T-helper 1 cell (primary cell): Measurements from ENCODE around the gene IRS1.
A peak's percentile ranks its signal among the peaks of the same experiment; 100 is the strongest.

ENCODE experiments used
- DNase-seq, 5 donors: peaks; one replicate each; pipeline ENCODE4 v3.0.0-alpha.2; 2012 to 2020

Gene IRS1

DNA sequence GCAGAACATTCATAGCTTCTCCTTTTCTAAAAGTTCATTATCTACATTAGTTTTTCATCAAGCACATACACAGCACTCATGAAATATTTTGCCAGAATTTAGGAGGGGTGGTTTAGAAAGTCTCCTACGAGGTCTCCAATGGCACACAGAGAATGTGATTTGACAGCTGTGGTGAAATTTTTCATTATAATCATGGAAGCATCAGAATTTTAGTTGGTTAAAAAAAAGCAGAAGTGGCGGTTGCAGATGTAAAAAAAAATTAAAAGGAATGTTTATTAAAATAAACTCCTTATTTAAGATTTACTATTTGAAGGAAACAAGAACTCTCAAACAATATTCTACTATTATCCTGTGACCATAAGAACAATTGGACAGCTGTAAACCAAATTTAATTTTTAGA is 25.4 kb upstream of the IRS1 start:
- DNase-seq: no peak

DNA sequence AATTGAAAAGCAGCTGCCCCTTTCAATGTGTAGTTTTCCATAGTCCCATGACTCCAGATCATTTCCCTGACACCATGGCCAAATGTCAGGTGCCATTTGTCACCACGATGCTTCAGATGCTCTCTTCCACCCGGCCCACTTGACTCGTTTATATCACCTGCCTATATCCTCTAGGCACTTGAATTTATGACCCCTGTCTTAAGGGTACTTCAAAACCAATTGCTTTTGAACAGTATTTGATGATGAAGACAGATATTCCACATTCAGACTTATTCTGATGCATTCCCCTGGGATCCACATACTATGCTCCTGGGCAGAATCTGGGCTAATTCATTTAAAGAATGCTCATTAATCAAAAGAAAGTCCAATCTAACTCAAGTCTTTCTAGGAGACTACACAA is 19.3 kb upstream of the IRS1 start:
- no peak for DNase-seq

DNA sequence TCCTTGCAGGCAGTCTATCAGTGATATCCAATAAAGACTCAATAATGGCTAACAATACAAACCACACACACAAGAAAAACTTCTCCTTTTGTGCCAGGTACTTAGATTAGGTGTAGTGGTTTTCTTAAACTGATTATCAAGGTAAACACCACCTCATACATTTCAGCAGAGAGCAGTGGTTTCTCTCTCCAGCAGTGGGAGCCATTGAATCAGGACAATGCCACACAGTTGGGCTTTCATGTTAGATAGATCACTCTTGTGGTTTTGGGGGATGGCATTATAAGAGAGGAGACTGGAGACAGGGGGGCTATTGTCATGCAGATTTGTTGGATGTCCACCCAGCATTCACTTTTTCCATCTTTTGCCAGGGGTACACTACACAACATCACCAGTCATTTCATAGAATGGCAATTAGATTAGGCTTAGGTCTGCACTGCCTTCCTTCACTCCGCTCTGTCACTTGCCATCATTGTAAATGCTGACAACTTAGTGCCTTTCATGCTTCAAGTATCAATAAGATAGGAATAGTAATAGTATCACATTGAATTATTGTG is 13.6 kb upstream of the IRS1 start:
- DNase-seq: no peak

DNA sequence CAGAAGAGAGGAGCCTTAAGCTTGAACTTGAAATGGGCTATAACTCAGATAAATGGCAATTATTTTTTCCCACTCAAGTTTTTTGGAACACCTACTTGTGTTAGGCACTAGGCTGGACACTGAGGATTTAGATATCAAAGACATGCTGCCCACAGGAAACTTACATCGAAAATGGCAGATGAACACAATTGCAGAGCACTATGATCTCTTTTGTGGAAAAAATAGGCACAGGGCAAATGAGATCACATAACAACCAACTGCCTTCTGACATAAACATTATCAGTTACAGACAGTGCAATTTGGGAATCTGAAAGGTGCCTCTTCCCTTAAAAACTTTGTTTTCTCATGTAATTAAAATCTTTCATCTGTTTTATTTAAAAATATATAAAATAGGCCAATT is 3.8 kb upstream of the IRS1 start:
- DNase-seq: no peak

DNA sequence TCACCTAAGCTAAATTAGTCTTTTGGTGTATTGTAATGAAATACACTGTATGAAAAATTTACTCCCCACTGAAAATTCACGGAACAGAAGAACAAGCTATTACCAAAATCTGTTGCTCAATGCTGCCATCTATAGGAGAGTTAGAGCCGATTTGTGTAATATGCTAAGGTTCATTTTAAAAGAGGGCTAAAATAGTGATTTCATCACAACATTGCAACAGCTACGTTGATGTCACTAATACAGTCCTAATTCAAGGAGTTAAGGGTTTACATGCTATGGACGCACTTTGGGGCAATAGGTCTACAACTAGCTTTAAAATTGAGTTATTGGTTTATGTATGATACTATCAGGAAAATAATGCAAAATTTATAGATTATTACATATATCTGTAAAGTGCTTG is 3.0 kb upstream of the IRS1 start:
- DNase-seq: peak in 1 of 5 donors; percentile 67

DNA sequence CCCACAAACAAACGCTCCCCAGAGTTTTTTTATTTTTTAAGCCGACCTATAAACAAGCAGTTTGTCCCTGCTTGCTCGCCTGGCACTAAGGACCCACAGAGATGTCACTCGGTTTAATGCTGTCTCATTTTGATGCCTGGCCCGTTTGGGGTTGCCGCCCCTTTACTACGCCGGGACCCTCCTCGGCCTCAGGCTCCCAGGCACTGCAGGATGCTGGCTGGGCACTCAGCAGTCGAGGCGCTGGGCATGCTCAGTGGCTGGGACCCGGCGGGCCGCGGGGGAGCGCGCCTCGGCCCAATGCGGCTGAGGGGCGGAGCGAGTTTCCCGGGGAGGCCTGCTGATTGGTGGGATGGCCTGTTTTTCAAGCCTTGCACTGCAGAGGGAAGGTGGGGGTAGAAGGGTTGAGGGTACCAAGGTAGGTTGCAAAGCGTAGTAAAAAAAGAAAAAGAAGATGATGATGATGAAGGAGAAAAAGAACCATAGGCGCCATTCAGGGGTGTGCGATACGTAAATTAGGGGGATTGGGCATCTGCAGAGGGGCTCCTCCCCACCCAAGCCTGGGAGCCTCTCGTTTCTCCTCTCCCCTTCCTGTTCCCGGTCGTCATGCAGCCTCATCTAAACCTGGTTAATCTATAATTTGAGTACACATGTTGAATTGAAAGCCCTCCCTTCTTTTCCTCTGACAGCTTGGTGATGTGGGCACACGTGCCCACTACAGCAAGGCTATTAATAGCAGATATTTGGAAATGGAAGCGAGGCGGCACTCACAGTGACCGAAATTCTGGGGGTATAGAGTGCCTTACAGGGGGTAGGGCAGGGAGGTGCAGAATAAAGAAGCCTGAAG is 1.5 kb upstream of the IRS1 start:
- peak in 3 of 5 donors; percentile 27 to 83 (median 49) for DNase-seq

DNA sequence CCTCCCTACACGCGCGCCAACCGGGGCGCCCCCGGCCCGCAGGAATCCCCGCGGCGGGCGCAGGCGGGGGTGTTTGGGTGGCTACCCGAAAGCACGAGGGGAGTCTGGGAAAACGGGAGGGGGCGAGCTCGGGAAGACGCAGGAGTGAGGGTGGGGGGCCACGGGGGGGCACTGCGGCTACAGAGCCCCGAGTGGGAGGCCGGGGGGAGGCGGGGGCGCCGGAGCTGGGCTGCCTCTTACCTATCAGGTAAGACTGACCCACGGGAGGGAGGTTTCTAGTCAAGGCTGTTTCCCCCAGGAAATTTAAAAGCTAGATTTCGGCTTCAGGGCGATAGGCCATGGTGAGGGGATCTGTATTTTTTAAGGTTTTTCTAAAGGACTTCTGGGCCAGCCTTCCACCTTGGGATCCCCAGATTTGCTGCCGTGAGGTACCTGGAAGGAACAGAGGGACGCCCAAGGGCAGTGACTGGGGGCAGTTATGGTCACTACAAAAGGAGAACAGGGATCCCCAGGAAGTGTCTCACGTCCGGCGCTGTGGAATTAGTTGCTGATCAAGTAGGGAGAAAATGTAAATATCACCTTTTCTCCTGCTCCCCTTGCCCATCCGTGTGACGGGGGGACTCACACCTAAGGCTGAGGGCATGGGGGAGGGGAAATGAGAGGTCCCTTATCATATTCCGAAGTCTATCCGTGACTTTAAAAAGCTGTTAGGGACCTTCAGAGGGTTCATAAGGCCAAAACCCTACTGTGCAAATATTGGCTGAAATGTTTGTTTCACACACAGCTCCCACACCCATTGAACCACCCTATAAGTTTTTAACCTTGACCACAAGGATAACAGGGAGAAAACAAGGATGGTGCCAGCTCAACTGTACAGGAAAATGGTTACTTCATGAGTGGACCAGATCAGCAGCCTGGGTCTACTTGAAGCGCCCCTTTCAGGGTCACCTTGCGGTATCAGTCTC is 638 bp upstream of the IRS1 start:
- no peak for DNase-seq

DNA sequence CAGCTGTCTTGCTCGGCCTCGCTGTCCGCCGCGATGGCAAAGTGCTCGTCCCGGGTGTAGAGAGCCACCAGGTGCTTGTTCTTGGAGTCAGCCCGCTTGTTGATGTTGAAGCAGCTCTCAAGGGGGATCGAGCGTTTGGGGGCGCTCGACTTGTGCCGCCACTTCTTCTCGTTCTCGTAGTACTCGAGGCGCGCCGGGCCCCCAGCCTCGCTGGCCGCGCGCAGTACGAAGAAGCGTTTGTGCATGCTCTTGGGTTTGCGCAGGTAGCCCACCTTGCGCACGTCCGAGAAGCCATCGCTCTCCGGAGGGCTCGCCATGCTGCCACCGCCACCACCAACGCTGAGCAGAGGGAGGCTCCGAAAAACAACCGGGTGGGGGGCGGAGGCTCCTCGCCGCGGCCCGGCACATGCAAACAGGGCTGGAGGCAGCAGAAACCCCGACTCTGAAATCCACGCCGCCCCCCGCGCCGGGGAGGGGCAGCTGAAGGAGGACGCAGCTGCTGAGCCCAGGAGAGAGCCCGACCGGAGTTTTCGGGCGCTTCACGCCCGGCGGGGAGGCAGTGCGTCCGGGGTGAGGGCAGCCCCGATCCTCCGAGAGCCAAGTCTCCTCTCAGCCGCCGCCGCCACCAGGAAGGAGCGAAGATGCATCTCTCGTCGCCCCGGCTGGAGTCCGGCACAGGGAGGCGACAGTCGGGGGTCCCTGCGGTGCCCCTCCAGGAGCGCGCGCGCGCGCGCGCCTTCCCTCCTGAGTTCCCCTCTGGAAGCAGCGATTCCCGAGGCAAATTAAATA is 1.0 kb downstream of the IRS1 start:
- peak in 2 of 5 donors; percentile 21 to 54 for DNase-seq

DNA sequence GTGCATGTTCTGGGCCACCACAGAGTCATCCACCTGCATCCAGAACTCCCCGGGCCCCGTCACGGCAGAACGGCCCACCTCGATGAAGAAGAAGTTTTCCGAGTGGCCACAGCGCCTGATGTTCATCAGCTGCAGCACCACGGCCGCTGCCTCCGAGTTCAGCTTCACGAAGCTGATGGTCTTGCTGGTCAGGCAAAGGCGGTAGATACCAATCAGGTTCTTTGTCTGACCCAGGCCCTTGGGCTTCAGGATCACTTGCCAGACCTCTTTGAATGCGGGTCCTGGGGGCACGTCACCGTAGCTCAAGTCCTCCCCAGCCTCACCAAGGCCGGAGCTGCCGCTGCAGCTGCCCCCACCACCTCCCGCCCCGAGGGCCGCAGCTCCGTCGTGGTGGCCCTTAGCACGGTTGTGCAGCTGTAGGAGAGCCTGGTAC is 1.6 kb downstream of the IRS1 start:
- no peak for DNase-seq

DNA sequence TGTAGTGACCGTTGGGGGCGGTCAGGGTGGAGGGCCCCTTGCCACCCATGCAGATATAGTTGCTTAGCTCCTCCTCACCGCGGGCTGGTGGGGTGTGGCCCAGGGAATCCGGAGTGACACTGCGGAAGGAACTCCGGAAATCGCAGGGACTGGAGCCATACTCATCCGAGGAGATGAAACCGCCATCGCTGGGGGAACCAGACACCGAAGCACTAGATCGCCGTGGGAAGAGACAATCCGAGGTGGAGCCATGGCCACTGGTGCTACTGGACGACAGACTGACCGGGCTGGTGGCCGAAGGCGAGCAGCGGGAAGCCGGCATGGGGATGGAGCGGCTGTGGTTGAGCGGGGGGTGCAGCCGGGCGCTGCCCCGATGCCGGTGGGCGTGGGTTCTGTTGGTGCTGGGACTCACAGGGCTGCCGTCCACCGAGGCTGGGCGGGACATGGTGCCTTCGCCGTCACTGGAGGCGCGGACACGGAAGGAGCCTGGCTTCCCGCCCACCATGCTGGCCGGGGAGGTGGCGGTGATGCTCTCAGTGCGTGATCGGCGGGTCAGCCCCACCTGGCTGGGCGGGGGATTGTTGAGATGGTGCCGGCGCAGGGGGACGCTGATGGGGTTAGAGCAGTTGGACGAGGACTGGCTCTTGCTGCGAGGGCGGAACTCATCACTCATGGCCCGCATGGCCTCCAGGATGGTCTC is 2.2 kb downstream of the IRS1 start:
- DNase-seq: no peak

DNA sequence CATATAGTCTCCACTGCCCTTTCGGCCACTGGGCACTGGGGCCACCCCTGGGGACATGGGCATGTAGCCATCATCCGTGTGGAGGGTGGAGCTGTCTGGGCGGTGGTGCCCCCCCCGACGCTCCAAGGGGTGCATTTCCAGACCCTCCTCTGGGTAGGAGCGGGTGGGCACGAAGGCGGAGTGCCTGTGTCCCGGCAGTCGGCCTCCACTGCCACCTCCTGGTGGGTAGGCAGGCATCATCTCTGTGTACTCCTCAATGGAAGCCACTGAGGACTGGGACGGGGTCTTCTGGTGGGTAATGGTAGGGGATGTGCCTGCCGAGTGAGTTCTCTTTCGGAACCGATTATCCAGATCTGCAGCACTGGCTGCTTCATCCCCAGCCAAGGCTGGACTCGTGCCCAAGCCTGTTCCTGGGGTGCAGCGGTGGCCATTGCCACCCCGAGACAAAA is 2.8 kb downstream of the IRS1 start:
- no peak for DNase-seq

DNA sequence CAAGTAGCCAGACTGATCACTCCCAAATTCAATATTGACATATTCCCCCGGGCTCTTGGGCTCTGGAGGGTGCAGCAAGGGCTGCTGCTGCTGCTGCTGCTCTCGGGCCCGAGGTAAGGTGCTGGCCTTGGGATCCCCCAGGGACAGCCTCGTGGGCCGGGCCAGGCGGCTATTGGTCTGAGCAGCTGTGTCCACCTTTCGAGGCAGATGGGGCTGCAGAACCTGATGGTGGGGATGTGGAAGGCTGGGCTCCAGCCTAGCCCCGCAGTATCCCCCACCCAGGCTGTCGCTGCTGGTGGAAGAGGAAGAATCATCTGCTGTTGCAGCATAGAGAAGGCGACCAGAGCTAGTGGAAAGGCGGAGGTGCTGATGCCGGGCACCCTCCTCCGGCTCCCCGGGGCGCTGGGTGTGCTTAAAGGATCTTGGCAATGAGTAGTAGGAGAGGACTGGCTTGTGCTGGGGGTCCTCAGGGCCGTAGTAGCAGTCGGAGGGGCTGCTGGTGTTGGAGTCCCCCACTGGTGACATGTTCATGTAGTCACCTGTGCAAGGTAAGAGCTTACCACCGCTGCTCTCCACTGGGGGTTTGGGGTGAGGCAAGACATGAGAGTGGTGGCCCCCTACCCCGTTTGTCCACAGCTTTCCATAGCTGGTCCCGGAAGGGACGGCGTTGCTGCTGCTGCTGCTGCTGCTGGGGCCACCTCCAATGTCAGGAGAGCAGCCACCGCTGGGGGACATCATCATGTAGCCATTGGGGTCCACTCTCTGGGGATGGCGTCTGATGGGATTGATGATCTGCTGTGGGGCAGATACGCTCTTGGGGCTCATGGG is 3.4 kb downstream of the IRS1 start:
- no peak for DNase-seq

DNA sequence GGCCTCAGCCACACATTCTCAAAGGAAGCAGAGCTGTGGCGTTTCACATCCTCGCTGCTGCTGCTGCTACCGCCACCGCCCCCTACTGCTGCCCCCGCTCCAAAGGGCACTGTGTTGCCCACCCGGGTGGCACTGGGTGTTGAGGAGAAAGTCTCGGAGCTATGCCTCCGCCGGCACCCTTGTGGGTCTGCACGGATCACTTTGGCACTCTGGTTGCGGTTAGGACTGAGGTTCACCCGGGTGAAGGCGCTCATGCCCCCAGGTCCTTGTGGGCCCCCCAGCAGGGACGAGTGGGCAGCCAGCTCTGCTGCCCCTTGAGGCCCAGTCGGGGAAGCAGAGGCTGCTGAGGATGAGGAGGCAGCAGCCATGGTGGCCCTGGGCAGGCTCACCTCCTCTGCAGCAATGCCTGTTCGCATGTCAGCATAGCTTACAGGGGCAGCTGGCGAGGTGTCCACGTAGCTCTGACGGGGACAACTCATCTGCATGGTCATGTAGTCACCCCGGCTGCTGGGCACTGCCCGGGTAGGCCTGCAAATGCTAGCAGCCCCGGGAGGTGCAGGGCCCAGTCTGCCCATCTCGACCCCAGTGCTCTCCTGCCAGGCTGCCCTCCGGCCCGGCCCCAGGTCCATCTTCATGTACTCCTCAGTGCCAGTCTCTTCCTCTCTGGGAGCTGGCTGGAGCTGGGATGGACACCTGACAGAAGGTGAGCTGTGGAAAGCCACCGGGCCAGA is 4.2 kb downstream of the IRS1 start:
- no peak for DNase-seq

DNA sequence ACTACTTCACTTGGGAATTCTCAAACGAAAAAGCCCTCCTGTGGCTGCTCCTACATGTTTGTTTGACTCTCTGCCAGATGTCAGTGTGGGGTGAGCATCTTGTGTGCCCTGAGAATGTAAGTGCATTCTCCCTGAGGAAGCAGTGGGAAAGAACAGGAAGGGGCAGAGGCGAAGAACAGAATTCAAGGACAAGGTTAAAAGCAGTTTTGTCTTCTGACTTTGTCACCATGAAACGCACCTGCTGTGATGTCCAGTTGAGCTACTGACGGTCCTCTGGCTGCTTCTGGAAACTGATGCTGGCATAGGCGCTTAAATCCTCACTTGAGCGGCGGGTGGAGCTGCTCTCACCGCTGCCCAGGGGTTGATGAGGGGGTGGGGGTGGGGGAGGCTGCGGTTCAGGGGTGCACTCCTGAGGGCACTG is 4.9 kb downstream of the IRS1 start:
- no peak for DNase-seq

DNA sequence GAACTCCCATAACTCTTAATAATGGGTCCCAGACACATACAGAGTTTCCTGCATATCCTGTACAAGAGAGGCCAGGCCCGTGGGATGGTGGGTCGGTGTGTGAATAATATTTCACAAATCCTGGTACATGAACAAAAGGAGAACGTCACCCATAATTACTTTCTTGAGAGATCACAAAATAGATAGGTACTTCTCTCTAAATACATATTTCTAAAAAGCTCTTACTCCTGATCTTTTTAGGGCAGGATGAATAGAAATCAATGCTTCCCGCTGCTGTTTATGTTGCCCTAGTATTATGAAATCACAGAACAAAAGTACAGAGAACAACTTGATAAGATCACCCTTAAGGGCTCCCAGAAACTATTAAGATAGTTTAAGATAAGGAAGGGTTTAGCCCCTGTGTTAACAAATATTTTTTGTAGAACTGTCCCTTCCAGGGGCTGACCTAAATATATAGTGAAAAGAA is 5.4 kb downstream of the IRS1 start:
- DNase-seq: no peak

DNA sequence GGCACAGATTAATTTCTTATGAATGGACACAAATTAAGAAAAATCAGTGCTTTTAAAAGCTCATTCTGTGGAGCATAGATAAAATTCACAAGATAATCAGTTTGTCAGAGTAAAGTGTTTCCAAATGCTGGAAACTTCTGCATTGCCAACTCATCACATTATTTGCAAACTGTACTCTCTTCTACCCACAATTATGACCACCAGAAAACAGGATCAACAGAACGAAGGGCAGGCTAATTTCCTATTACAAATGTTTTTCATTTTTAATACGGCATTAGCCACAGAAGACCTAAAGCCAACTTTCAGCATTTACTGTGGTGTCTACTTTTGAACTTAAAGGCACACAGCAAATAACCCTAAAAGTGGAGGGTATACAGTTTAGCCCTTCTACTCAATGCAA is 6.0 kb downstream of the IRS1 start:
- no peak for DNase-seq

DNA sequence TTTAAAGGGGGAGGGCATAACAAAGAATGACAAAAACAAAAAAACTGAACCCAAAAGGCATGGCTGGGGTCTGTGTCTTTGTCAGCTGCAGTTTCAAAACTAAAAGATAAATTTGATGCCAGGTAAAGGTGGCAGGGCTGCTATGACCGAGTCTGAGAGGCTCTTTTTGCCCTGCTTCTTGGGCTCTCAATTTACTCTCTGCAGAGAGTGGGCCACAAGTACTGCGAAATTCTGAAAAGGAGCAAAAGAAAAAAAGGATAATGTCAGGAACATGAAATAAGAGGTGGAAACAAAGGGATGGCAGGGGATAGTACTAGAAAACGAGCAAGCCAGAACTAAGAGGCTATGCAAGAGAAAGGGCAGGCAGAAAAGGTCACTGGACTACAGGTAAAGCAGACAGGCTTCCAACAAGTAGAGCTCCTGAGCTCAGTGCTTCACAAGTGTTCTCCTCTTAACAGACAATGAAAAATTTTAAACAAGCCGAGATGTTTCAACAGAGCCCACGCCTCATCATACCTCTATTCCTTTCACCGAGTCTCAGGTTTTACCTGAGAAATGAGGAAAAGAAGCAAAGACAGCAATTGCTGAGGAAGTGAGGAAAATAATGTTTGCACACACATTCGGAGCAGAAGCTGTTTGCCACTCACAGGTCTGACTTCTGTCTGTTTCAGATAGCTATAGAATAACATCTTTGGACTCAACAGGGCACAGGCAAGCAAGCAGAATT is 7.3 kb downstream of the IRS1 start:
- DNase-seq: no peak

DNA sequence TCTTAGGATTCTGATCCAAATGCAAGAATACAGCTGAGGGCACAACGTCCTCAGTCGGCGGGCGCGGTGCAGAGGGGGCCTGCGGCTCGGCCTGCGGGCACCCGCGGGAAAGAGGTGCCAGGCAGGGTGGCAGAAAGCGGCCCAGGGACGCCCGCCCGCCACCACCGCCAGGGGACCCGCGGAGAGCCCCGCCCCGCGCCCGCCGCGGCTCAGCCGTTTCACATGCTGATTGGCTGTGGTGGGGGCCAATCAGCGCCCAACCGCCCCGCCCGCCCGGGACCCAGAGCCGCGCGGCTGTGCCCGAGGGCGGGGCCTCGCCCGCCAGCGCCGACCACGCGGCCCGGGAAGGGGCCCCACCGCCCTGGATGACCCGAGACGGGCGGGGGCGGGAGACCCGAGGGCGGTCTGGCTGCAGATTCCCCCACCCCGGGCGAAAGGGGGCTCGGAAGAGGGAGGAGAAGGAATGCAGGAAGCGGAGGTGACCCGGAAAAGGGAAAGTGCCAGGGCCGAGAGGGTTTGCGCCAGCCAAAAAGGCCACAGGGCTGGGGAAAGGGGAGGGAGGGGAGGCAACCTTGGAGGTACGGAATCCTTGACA is 8.0 kb downstream of the IRS1 start:
- peak; percentile 83 to 92 (median 86) for DNase-seq

DNA sequence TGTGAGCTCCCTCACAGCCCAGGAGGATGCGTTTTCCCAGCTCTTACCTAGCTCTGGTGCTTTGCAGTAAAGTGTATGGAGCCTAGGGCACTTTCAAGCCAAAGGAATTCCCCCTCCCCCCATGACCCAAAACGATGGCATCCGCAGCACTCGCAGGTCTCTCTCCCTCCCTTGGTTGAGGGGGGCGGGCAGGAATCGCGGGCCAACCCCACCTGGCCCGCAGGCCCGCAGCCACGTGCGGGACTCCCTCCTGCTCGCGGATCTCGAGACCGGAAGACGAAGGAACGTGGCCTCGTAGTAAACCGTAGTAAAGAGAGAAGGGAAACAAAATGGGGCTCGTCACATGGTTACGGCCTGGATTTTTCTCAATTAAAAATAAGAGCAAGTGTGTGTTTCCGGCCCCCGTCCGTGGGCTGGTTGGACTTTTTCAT is 8.5 kb downstream of the IRS1 start:
- DNase-seq: peak in 4 of 5 donors; percentile 58 to 82 (median 68)
